ENCODE results near the gene HOXA1. TPM values are rescaled to one million over a fixed set of nuclear protein-coding genes. Genes with fewer than 3 reads are reported as not detected.
A peak's percentile ranks its signal among the peaks of the same experiment; 100 is the strongest.

The HOXA1 gene
- polyA plus RNA-seq, 2 of the 4 experiments (the other 2 are of a cell fraction), result 2.8 to 5.0 TPM

DNA sequence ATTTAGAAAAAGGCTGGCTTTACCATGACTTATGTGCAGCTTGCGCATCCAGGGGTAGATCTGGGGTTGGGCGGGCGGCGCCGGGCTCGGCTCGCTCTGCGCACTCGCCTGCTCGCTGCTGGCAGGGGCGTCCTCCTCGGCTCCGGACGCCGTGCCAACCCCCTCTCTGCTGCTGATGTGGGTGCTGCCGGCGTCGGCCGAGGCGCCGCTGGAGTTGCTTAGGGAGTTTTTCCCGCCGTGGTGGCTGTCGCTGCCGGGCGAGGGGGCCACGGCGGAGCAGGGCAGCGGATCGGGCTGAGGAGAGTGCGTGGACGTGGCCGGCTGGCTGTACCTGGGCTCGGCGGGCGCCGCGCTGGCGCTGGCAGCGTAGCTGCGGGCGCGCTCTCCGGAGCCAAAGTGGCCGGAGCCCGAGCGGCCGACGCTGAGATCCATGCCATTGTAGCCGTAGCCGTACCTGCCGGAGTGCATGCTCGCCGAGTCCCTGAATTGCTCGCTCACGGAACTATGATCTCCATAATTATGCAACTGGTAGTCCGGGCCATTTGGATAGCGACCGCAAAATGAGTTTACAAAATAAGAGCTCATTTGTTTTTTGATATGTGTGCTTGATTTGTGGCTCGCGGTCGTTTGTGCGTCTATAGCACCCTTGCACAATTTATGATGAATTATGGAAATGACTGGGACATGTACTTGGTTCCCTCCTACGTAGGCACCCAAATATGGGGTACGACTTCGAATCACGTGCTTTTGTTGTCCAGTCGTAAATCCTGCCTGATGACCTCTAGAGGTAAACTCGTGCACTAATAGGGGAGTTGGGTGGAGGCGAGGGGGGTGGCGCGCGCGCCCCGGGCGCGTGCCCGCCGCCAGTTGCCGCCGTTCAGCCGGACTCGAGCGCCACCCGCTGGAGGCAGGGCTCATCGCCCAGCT, 47.5 kb upstream of the HOXA1 start, which contains the start of gene HOXA5:
Gene HOXA5 (minus strand): TSS at position 659 of the 927 bp plus-strand sequence. CDS start 74 bp downstream, at position 585.
- peaks cover 5% of the 10 kb centered on the region; the same call in 2 of the 3 replicates for H3K4me1 ChIP-seq
- H3K4me3 ChIP-seq, result peak within 1 kb of the TSS; percentile 72
- peak; percentile 80 for FAIRE-seq
- H3K27ac ChIP-seq, result peak within 1 kb of the TSS; percentile 79 to 93
- H3K9me3 ChIP-seq, result no peaks in the 10 kb centered on the region
- CTCF ChIA-PET, result interaction anchor here (0.6 to 11.1 kb wide), 37 partner anchors 8 to 905 kb away, joined by 3 to 160 read pairs (median 5); partner anchors contain the start of genes HOXA3, HOXA4, HOXA7 and HOXA9
- H3K4me2 ChIP-seq, result peak within 1 kb of the TSS; percentile 87
- no peak for TF ChIP-seq HOXB13 (CRISPR knock-in tag; IDR thresholded peaks at IDR 0.05; ENCODE audit: low read depth)
- peak; percentile 77 for TF ChIP-seq SMC3 (IDR thresholded peaks at IDR 0.05)
- peak; percentile 88 for TF ChIP-seq CTCF (IDR thresholded peaks at IDR 0.05)
- TF ChIP-seq POLR2AphosphoS2 (conservative IDR thresholded peaks at IDR 0.05; ENCODE audit: low read length), result no peak
- TF ChIP-seq, protein P1, sequence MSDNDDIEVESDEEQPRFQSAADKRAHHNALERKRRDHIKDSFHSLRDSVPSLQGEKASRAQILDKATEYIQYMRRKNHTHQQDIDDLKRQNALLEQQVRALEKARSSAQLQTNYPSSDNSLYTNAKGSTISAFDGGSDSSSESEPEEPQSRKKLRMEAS (IDR thresholded peaks at IDR 0.05), result peak; percentile 74
- no peak for TF ChIP-seq RNF2 (IDR thresholded peaks at IDR 0.05; ENCODE audit: borderline replicate concordance, low read depth)
- 0 out of 2 replicates have a peak, but pooled peaks have one; percentile 51 for TF ChIP-seq KDM5A (IDR thresholded peaks at IDR 0.05)
- TF ChIP-seq ZFP36 (IDR thresholded peaks at IDR 0.05; ENCODE audit: borderline replicate concordance, partially characterized antibody), result peak; percentile 56
- peak; percentile 47 for TF ChIP-seq BHLHE40 (IDR thresholded peaks at IDR 0.05; ENCODE audit: low read depth, low read length)
- no peak; the same call in none of the 2 replicates for TF ChIP-seq PHF8 (IDR thresholded peaks at IDR 0.05; ENCODE audit: borderline replicate concordance, low read depth)
- peak; percentile 73 to 91 for TF ChIP-seq RAD21 (conservative IDR thresholded peaks at IDR 0.05 in 1 of 2, IDR thresholded peaks at IDR 0.05 in 1 of 2)
- peak; percentile 32 to 40; a peak in 1 of 5 replicates for TF ChIP-seq JUN (IDR thresholded peaks at IDR 0.05)
- peak; percentile 33 to 68; a peak in 3 of 4 replicates for TF ChIP-seq CEBPB (IDR thresholded peaks at IDR 0.05)
- TF ChIP-seq MYC (IDR thresholded peaks at IDR 0.05; ENCODE audit: borderline replicate concordance, low read length), result peak; percentile 49; the same call in 1 of the 2 replicates
- peak; percentile 79 for TF ChIP-seq USF2 (IDR thresholded peaks at IDR 0.05)
- TF ChIP-seq, protein P2, sequence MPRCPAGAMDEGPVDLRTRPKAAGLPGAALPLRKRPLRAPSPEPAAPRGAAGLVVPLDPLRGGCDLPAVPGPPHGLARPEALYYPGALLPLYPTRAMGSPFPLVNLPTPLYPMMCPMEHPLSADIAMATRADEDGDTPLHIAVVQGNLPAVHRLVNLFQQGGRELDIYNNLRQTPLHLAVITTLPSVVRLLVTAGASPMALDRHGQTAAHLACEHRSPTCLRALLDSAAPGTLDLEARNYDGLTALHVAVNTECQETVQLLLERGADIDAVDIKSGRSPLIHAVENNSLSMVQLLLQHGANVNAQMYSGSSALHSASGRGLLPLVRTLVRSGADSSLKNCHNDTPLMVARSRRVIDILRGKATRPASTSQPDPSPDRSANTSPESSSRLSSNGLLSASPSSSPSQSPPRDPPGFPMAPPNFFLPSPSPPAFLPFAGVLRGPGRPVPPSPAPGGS (IDR thresholded peaks at IDR 0.05), result peak; percentile 62; the same call in 1 of the 3 replicates
- POLR2A ChIA-PET, result interaction anchor here (0.7 to 1.4 kb wide), 7 partner anchors 14 to 444 kb away, joined by 3 to 7 read pairs (median 4); partner anchors contain the start of genes HOXA7 and SKAP2
- peak; percentile 95 to 96 for DNase-seq (ENCODE audit: low read depth in 1 of 2, low spot score in 1 of 2)
- 50% methylated on average over 77 of the region's 86 CpGs for WGBS (ENCODE audit: missing lambda C conversion rate)
- ATAC-seq, result peak; percentile 78 to 85

DNA sequence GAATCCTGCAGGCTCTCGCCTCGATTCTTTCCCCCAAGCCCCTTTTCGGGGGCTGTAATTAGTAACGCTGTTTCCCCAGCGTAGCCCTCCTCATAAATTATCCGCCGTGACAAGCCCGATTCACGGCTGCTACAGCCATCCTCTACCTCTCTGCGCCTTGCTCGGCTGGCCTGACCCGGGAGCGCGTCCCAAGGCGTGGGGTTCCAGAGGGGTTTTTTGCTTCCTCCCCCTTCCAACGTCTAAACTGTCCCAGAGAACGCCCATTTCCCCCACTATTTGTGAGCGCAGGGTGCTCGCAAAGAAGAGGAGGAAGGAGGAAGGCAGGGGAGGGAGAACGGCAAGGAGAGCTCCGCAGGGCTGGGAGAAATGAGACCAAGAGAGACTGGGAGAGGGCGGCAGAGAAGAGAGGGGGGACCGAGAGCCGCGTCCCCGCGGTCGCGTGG, 46.8 kb upstream of the HOXA1 start:
- ChIA-PET POLR2A (interaction anchor here (1.0 to 2.3 kb wide), 5 partner anchors 23 to 443 kb away, joined by 3 to 12 read pairs (median 5); partner anchors contain the start of gene SKAP2), CTCF (interaction anchor here (1.3 to 11.1 kb wide), 18 partner anchors 9 to 773 kb away, joined by 4 to 160 read pairs (median 8); partner anchors contain the start of genes HOXA3, HOXA4 and HOXA9)
- no peak for TF ChIP-seq RCOR1 (IDR thresholded peaks at IDR 0.05; ENCODE audit: low read depth, low read length)
- no peak for TF ChIP-seq NPAS2 (CRISPR knock-in tag; IDR thresholded peaks at IDR 0.05; ENCODE audit: borderline replicate concordance)
- TF ChIP-seq BHLHE40 (IDR thresholded peaks at IDR 0.05; ENCODE audit: low read depth, low read length), result no peak
- TF ChIP-seq ZC3H11A (IDR thresholded peaks at IDR 0.05), result no peak
- no peak for TF ChIP-seq NR3C1 (IDR thresholded peaks at IDR 0.05)
- no peak for TF ChIP-seq EHF (CRISPR knock-in tag; IDR thresholded peaks at IDR 0.05)
- TF ChIP-seq FOSL2 (IDR thresholded peaks at IDR 0.05), result no peak
- no peak for TF ChIP-seq FOSL2 (CRISPR knock-in tag; IDR thresholded peaks at IDR 0.05)
- peak overlapping the region; percentile 87 for H3K4me2 ChIP-seq
- H3K9me3 ChIP-seq, result no peaks in the 10 kb centered on the region
- peak overlapping the region; percentile 72 for H3K4me3 ChIP-seq
- H3K27ac ChIP-seq, result peak overlapping the region; percentile 79 to 93
- ATAC-seq, result peak; percentile 52 to 67
- no peak for DNase-seq (ENCODE audit: low read depth in 1 of 2, low spot score in 1 of 2)
- WGBS (ENCODE audit: missing lambda C conversion rate), result 41% methylated on average over 29 of the region's 29 CpGs
- FAIRE-seq, result no peak
- H3K4me1 ChIP-seq, result peaks cover 12% of the 10 kb centered on the region; the same call in 2 of the 3 replicates
